ENCODE data around the gene PUM1.

- TF ChIP-seq, protein P1, sequence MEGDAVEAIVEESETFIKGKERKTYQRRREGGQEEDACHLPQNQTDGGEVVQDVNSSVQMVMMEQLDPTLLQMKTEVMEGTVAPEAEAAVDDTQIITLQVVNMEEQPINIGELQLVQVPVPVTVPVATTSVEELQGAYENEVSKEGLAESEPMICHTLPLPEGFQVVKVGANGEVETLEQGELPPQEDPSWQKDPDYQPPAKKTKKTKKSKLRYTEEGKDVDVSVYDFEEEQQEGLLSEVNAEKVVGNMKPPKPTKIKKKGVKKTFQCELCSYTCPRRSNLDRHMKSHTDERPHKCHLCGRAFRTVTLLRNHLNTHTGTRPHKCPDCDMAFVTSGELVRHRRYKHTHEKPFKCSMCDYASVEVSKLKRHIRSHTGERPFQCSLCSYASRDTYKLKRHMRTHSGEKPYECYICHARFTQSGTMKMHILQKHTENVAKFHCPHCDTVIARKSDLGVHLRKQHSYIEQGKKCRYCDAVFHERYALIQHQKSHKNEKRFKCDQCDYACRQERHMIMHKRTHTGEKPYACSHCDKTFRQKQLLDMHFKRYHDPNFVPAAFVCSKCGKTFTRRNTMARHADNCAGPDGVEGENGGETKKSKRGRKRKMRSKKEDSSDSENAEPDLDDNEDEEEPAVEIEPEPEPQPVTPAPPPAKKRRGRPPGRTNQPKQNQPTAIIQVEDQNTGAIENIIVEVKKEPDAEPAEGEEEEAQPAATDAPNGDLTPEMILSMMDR (conservative IDR thresholded peaks at IDR 0.05; ENCODE audit: low read depth, low read length) = no peak
- TF ChIP-seq MAZ (IDR thresholded peaks at IDR 0.05; ENCODE audit: borderline replicate concordance, low read depth, low read length) (no peak), FOS (IDR thresholded peaks at IDR 0.05; ENCODE audit: low read depth, low read length) (no peak), POLR2A (IDR thresholded peaks at IDR 0.05; ENCODE audit: low read depth, low read length) (no peak), RAD21 (IDR thresholded peaks at IDR 0.05; ENCODE audit: low read length) (no peak), RCOR1 (IDR thresholded peaks at IDR 0.05; ENCODE audit: insufficient replicate concordance, low read length) (no peak), CEBPB (IDR thresholded peaks at IDR 0.05; ENCODE audit: low read depth, low read length) (no peak), CHD1 (IDR thresholded peaks at IDR 0.05; ENCODE audit: low read depth, low read length) (no peak)
These were observed 125.0 kb downstream of the PUM1 start for GRCh38 chr1:30940541-30940940.

Measured in IMR-90 (cell line).